Activated T-cell treated with anti-CD3 and anti-CD28 coated beads, Interleukin-2, amount 50 U/mL, for 48 hours (primary cell): Measurements from ENCODE around the gene GGT5.
"Not testable (repeated sequence)": the region's sequence is repeated elsewhere in the genome, so short reads cannot be mapped to it uniquely, and the experiment has no call there.

ENCODE experiments used
- DNase-seq, 2 experiments: peaks; one replicate each; pipeline ENCODE4 v3.0.0-alpha.2; 2020

GGT5 gene

GRCh38 chr22:24200619-24201212 lies 44.2 kb downstream of the GGT5 start:
- DNase-seq: no peak

- no peak for DNase-seq
Measured at GRCh38 chr22:24198682-24199052, 46.2 kb downstream of the GGT5 start.

- no peak for DNase-seq
Measured at GRCh38 chr22:24191893-24192292, 53.0 kb downstream of the GGT5 start.

- DNase-seq: no peak
Measured at GRCh38 chr22:24191381-24191841, 53.5 kb downstream of the GGT5 start.

GRCh38 chr22:24190596-24191208 lies 54.2 kb downstream of the GGT5 start:
- no peak for DNase-seq

GRCh38 chr22:24190159-24190540 lies 54.7 kb downstream of the GGT5 start:
- no peak for DNase-seq

GRCh38 chr22:24189249-24190158 lies 55.4 kb downstream of the GGT5 start:
- DNase-seq: peak; percentile 73 to 74

GRCh38 chr22:24188705-24189248 lies 56.1 kb downstream of the GGT5 start:
- no peak for DNase-seq

GRCh38 chr22:24187731-24188644 lies 56.9 kb downstream of the GGT5 start:
- no peak for DNase-seq

- DNase-seq: no peak
Measured at GRCh38 chr22:24186892-24187670, 57.8 kb downstream of the GGT5 start.

- DNase-seq: no peak
Measured at GRCh38 chr22:24186352-24186740, 58.5 kb downstream of the GGT5 start.

GRCh38 chr22:24185501-24186351 lies 59.2 kb downstream of the GGT5 start:
- DNase-seq: no peak

GRCh38 chr22:24185001-24185500 lies 59.8 kb downstream of the GGT5 start:
- no peak for DNase-seq

GRCh38 chr22:24184057-24184798 lies 60.7 kb downstream of the GGT5 start:
- no peak for DNase-seq

- DNase-seq: no peak
Measured at GRCh38 chr22:24183321-24184031, 61.4 kb downstream of the GGT5 start.

GRCh38 chr22:24182900-24183246 lies 62.0 kb downstream of the GGT5 start:
- not testable (repeated sequence) for DNase-seq

GRCh38 chr22:24181996-24182899 lies 62.6 kb downstream of the GGT5 start:
- DNase-seq: no peak
